Measurements from ENCODE around the gene NAB1.
A peak's percentile ranks its signal among the peaks of the same experiment; 100 is the strongest.
"Not testable (repeated sequence)": the region's sequence is repeated elsewhere in the genome, so short reads cannot be mapped to it uniquely, and the experiment has no call there.

NAB1 gene

GRCh38 chr2:190649035-190649797, at the start of gene NAB1:
TSS of gene NAB1 (plus strand) at chr2:190649083. CDS start at chr2:190659177, 10,094 bp downstream.
- peak; percentile 67 for DNase-seq

GRCh38 chr2:190599546-190600220, 49.2 kb upstream of the NAB1 start:
- no peak for DNase-seq

- DNase-seq = no peak
Measured at GRCh38 chr2:190600293-190601103, 48.4 kb upstream of the NAB1 start.

- no peak for DNase-seq
Measured at GRCh38 chr2:190603374-190603773, 45.5 kb upstream of the NAB1 start.

- no peak for DNase-seq
Measured at GRCh38 chr2:190607014-190607597, 41.8 kb upstream of the NAB1 start.

GRCh38 chr2:190607657-190608357, 41.1 kb upstream of the NAB1 start:
- no peak for DNase-seq

- DNase-seq = not testable (repeated sequence)
Measured at GRCh38 chr2:190608863-190609262, 40.0 kb upstream of the NAB1 start.

GRCh38 chr2:190609397-190609796, 39.5 kb upstream of the NAB1 start:
- DNase-seq = not testable (repeated sequence)

GRCh38 chr2:190610528-190610927, 38.4 kb upstream of the NAB1 start:
- DNase-seq = not testable (repeated sequence)

- DNase-seq = no peak
Measured at GRCh38 chr2:190615555-190616200, 33.2 kb upstream of the NAB1 start.

- DNase-seq = no peak
Measured at GRCh38 chr2:190618030-190618429, 30.9 kb upstream of the NAB1 start.

- DNase-seq = no peak
Measured at GRCh38 chr2:190625691-190626090, 23.2 kb upstream of the NAB1 start.

- DNase-seq = no peak
Measured at GRCh38 chr2:190626641-190627210, 22.2 kb upstream of the NAB1 start.

- DNase-seq = peak; percentile 27
Measured at GRCh38 chr2:190627448-190628412, 21.2 kb upstream of the NAB1 start.

GRCh38 chr2:190628591-190629319, 20.1 kb upstream of the NAB1 start:
- DNase-seq = no peak

- no peak for DNase-seq
Measured at GRCh38 chr2:190634381-190634780, 14.5 kb upstream of the NAB1 start.

- peak; percentile 23 for DNase-seq
Measured at GRCh38 chr2:190635781-190636180, 13.1 kb upstream of the NAB1 start.

GRCh38 chr2:190636361-190636760, 12.5 kb upstream of the NAB1 start:
- no peak for DNase-seq

- no peak for DNase-seq
Measured at GRCh38 chr2:190637281-190637734, 11.6 kb upstream of the NAB1 start.

Measured in activated CD4-positive, alpha-beta T cell treated with anti-CD3 and anti-CD28 coated beads, Interleukin-2, Interleukin-6, amounts not matched to agents 100 ng/mL and 50 ng/mL, durations not matched to agents 16 hours and 8 hours (primary cell).